Calu3 (cell line): ENCODE measurements around the gene GRAMD4. TPM values are rescaled to one million over a fixed set of nuclear protein-coding genes. Genes with fewer than 3 reads are reported as not detected.

Experiments
- BruUV-seq: library from RNA; stranded (reverse); fragments of 400-500 nt; replicated peaks from 2 replicates; lab custom pipeline; 2021; lab: Mats Ljungman, UMichigan
- CTCF ChIA-PET: fragments of 300-600 bp; sonication (Branson Sonifier 250); formaldehyde crosslinking; loops from one replicate; lab custom pipeline; 2022; ENCODE audit warnings: antibody characterized with exemption; lab: Charles Lee
- DNase-seq: peaks from one replicate; pipeline ENCODE4 v3.0.0; 2022
- H3K27ac Mint-ChIP-seq: one replicate; pipeline ENCODE4 v1.8.0; 2022; ENCODE audit warnings: mixed read lengths; ENCODE audit not compliant: unreplicated experiment
- H3K27me3 Mint-ChIP-seq: one replicate; pipeline ENCODE4 v1.8.0; 2022; ENCODE audit warnings: mixed read lengths; ENCODE audit not compliant: unreplicated experiment
- H3K36me3 Mint-ChIP-seq: one replicate; pipeline ENCODE4 v1.8.0; 2022; ENCODE audit warnings: mild to moderate bottlenecking, moderate library complexity, mixed read lengths; ENCODE audit not compliant: insufficient read depth, unreplicated experiment
- H3K4me1 Mint-ChIP-seq: one replicate; pipeline ENCODE4 v1.8.0; 2022; ENCODE audit warnings: mild to moderate bottlenecking, low read depth, mixed read lengths; ENCODE audit not compliant: unreplicated experiment
- H3K4me3 Mint-ChIP-seq: one replicate; pipeline ENCODE4 v1.8.0; 2022; ENCODE audit warnings: mild to moderate bottlenecking, low read depth, moderate library complexity, mixed read lengths; ENCODE audit not compliant: unreplicated experiment
- H3K9me3 Mint-ChIP-seq: one replicate; pipeline ENCODE4 v1.8.0; 2022; ENCODE audit warnings: low read depth, mixed read lengths; ENCODE audit not compliant: unreplicated experiment
- CTCF ChIP-seq: fragments of 200-600 bp; IDR thresholded peaks from one replicate; pipeline ENCODE4 v1.8.0; 2022; ENCODE audit warnings: antibody characterized with exemption; ENCODE audit not compliant: unreplicated experiment
- intact Hi-C: fragments of 100-400 bp; cut with micrococcal nuclease; formaldehyde crosslinking; loops from one replicate; pipeline ENCODE4 v1.10.0; 2022; ENCODE audit not compliant: unreplicated experiment
- total RNA-seq: library from RNA; stranded (reverse); gene quantifications from 2 replicates; pipeline ENCODE4 v1.2.3, GENCODE V29; 2022

GRAMD4 gene
- total RNA-seq, 1 experiment from 2014 or later = 61.2 TPM

- CTCF ChIA-PET = no interaction called here
- no TSS peak for BruUV-seq
- DNase-seq = no peak
- H3K27ac Mint-ChIP-seq = no peak overlapping the region
- TF ChIP-seq CTCF = no peak
- H3K36me3 Mint-ChIP-seq = peaks cover 18% of the 10 kb centered on the region
- no peaks in the 10 kb centered on the region for H3K27me3 Mint-ChIP-seq
- H3K4me1 Mint-ChIP-seq = no peaks in the 10 kb centered on the region
- intact Hi-C loops = no loop called here
- H3K4me3 Mint-ChIP-seq = no peak overlapping the region
- no peaks in the 10 kb centered on the region for H3K9me3 Mint-ChIP-seq
Measured at GRCh38 chr22:46671824-46672432, 51.7 kb downstream of the GRAMD4 start.

- Mint-ChIP-seq H3K36me3 (peaks cover 26% of the 10 kb centered on the region), H3K27ac (no peak overlapping the region), H3K4me3 (no peak overlapping the region), H3K9me3 (no peaks in the 10 kb centered on the region), H3K27me3 (no peaks in the 10 kb centered on the region), H3K4me1 (no peaks in the 10 kb centered on the region)
- intact Hi-C loops = no loop called here
- CTCF ChIA-PET = no interaction called here
- DNase-seq = no peak
- no TSS peak for BruUV-seq
- no peak for TF ChIP-seq CTCF
Measured at GRCh38 chr22:46672731-46673130, 52.5 kb downstream of the GRAMD4 start.

GRCh38 chr22:46673205-46673604 is 53.0 kb downstream of the GRAMD4 start:
- no peak for TF ChIP-seq CTCF
- H3K27ac Mint-ChIP-seq = no peak overlapping the region
- intact Hi-C loops = no loop called here

GRCh38 chr22:46673662-46674236 is 53.6 kb downstream of the GRAMD4 start:
- H3K27me3 Mint-ChIP-seq = no peaks in the 10 kb centered on the region
- no peak for DNase-seq
- H3K4me1 Mint-ChIP-seq = no peaks in the 10 kb centered on the region
- no peak overlapping the region for H3K4me3 Mint-ChIP-seq
- no peak overlapping the region for H3K27ac Mint-ChIP-seq
- peaks cover 28% of the 10 kb centered on the region for H3K36me3 Mint-ChIP-seq
- no TSS peak for BruUV-seq
- intact Hi-C loops = no loop called here
- no peak for TF ChIP-seq CTCF
- no peaks in the 10 kb centered on the region for H3K9me3 Mint-ChIP-seq
- CTCF ChIA-PET = no interaction called here

More at GRCh38 chr22:46673205-46673604, 53.0 kb downstream of the GRAMD4 start:
- Mint-ChIP-seq H3K4me1 (no peaks in the 10 kb centered on the region), H3K27me3 (no peaks in the 10 kb centered on the region), H3K9me3 (no peaks in the 10 kb centered on the region), H3K36me3 (peaks cover 26% of the 10 kb centered on the region), H3K4me3 (no peak overlapping the region)
- CTCF ChIA-PET = no interaction called here
- no TSS peak for BruUV-seq
- DNase-seq = no peak
